DMS 273 treated with DMSO at 0.1 percent for 48 hours (cell line): ENCODE results near the gene RNF207.

Experiments
- DNase-seq: peaks from one replicate; lab custom pipeline; 2025; lab: John Stamatoyannopoulos, UW

Gene RNF207

GRCh38 chr1:6205849-6206519 is at the start of gene RNF207:
Gene RNF207, plus strand, starts transcription at chr1:6206119. Its CDS starts 417 bp downstream, at chr1:6206536.
- DNase-seq: peak; percentile 36

GRCh38 chr1:6157132-6157527 is 48.8 kb upstream of the RNF207 start:
- DNase-seq: no peak

GRCh38 chr1:6157528-6158174 is 48.3 kb upstream of the RNF207 start:
- DNase-seq: no peak

- DNase-seq: no peak
Measured at GRCh38 chr1:6158181-6158580, 47.7 kb upstream of the RNF207 start.

- DNase-seq: no peak
Measured at GRCh38 chr1:6162341-6162740, 43.6 kb upstream of the RNF207 start.

- no peak for DNase-seq
Measured at GRCh38 chr1:6162773-6163172, 43.1 kb upstream of the RNF207 start.

- DNase-seq: no peak
Measured at GRCh38 chr1:6163191-6163972, 42.5 kb upstream of the RNF207 start.

- no peak for DNase-seq
Measured at GRCh38 chr1:6163973-6164617, 41.8 kb upstream of the RNF207 start.

- no peak for DNase-seq
Measured at GRCh38 chr1:6165027-6165426, 40.9 kb upstream of the RNF207 start.

- no peak for DNase-seq
Measured at GRCh38 chr1:6165441-6165985, 40.4 kb upstream of the RNF207 start.

- no peak for DNase-seq
Measured at GRCh38 chr1:6166221-6166620, 39.7 kb upstream of the RNF207 start.

GRCh38 chr1:6166655-6167390 is 39.1 kb upstream of the RNF207 start:
- no peak for DNase-seq

- DNase-seq: no peak
Measured at GRCh38 chr1:6167391-6168303, 38.3 kb upstream of the RNF207 start.

- DNase-seq: no peak
Measured at GRCh38 chr1:6168947-6169586, 36.9 kb upstream of the RNF207 start.

- no peak for DNase-seq
Measured at GRCh38 chr1:6170116-6170741, 35.7 kb upstream of the RNF207 start.

- no peak for DNase-seq
Measured at GRCh38 chr1:6170742-6171201, 35.1 kb upstream of the RNF207 start.

- no peak for DNase-seq
Measured at GRCh38 chr1:6171548-6172124, 34.3 kb upstream of the RNF207 start.

- no peak for DNase-seq
Measured at GRCh38 chr1:6172549-6172948, 33.4 kb upstream of the RNF207 start.
